GM19240 (cell line): ENCODE measurements around the gene RANBP17.
"Not testable (repeated sequence)": the region's sequence is repeated elsewhere in the genome, so short reads cannot be mapped to it uniquely, and the experiment has no call there.

ENCODE experiments used
- DNase-seq: peaks from one replicate; pipeline ENCODE4 v3.0.0; 2011; ENCODE audit warnings: low spot score; ENCODE audit not compliant: insufficient read length

The RANBP17 gene

DNA sequence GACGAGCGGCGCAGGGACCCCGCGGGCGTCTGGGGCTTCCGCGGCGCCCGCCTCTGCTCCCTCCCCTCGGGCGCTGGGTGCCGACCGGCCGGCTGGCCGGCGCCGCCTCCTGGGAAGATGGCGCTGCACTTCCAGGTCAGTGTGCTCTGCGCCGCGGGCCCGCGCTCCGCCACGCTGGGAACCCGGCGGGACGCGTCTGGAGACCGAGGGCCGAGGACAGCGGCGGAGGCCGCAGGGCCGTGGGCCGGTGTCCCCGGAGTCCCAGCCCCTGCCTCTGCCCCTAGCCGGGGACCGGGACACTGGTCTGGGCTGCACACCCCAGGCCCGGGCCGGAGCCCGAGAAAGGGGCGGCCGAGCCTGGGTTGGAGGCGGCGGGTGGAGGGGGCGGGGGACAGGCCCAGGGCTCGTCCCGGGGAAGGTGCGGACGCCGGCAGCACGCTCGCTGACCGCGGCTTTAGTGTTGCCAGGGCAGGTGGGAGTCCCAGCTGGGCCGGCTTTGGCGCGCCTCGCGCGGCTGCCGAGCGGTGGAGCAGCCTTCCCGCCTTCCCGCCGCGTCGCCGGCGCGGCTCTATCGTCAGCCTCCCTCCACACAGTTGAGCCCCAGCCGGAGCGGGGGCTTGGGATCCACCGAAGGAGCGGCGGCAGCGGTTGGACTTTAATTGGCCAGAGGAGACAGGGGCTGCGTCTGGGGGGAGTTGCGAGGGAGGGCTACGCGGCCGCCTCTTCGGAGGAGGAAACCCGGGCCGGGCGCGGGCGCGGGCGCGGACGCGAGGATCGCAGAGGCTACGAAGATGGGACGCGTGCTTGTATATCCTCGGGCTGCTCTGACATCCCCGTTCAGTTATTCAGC, at the start of gene RANBP17:
Gene RANBP17, plus strand, starts transcription at position 102 of the 850 bp plus-strand sequence.
- no peak for DNase-seq

DNA sequence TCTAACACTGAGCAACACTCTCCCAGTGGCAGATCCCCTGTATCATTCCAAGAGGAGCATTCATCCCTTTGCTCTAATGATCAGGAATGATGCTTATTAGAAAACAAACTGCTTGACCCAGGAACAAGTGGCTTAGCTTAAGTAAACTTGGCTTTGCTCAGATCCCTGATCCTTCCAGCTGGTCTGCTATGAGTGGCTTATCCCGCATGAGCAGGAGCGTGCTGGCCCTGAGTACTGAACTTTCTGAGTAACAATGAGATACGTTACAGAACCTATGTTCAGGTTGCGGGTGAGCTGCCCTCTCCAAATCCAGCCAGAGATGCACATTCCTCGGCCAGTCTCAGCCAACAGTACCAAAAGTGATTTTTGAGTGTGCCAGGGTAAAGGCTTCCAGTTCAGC, 48.6 kb upstream of the RANBP17 start:
- no peak for DNase-seq

GRCh38 chr5:170817195-170817594, 44.6 kb upstream of the RANBP17 start:
- DNase-seq: no peak

GRCh38 chr5:170818232-170818631, 43.6 kb upstream of the RANBP17 start:
- DNase-seq: no peak

- DNase-seq: no peak
These were observed 42.0 kb upstream of the RANBP17 start for GRCh38 chr5:170819824-170820223.

GRCh38 chr5:170821257-170821800, 40.5 kb upstream of the RANBP17 start:
- DNase-seq: no peak

DNA sequence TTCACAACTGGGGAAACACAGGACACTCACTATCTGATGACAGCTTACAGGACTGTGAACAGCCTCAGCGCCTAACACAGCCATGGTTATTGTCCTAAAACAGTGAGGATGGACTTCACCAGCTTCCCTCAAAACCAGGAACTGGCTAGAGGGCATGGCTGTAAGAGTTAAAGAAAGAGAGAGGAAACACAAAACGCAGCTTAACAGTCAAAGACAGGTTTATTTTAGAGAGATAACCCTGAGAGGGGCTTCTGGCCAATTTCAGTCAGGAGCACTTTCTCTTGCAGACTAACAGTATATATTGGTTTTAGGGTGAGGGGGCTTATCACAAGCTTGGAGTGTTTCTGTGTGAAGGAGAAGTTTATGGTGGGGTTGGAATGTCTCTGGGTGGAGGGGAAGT, 35.7 kb upstream of the RANBP17 start:
- DNase-seq: no peak

GRCh38 chr5:170832241-170832640, 29.6 kb upstream of the RANBP17 start:
- no peak for DNase-seq

DNA sequence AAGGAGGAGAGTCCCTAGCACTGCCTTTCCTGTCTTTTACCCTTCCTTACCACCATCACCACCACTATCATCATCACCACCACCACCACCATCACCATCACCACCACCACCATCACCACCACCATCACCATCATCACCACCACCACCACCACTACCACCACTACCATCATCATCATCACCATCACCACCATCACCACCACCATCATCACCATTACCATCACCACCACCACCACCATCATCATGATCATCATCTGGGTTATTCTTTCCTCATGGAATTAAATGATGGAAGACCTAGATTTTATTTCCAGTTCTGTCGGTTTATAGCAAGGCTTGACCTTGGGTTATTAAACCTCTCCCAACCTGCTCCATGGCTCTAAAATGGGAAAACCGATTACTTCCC, 27.8 kb upstream of the RANBP17 start:
- not testable (repeated sequence) for DNase-seq

- no peak for DNase-seq
These were observed 25.6 kb upstream of the RANBP17 start for GRCh38 chr5:170836226-170836625.

DNA sequence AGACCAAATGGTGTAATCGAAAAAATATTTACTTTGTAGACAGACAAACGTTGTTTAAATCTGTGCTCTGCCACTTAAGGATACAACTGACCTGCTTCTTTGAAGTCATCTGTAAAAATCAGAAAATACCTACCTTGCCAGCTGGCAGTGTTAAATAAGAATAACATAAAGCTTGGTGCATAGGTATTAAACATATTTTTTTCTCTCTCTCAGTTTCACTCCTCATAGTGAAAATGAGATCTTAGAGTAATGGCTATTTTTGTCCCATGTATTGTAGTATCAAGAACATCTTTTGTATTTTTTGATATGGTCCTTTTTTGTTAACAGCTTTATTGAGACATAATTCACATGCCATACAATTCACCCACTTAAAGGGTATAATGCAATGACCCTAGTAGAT, 17.9 kb upstream of the RANBP17 start:
- no peak for DNase-seq

GRCh38 chr5:170844651-170845050, 17.2 kb upstream of the RANBP17 start:
- no peak for DNase-seq

DNA sequence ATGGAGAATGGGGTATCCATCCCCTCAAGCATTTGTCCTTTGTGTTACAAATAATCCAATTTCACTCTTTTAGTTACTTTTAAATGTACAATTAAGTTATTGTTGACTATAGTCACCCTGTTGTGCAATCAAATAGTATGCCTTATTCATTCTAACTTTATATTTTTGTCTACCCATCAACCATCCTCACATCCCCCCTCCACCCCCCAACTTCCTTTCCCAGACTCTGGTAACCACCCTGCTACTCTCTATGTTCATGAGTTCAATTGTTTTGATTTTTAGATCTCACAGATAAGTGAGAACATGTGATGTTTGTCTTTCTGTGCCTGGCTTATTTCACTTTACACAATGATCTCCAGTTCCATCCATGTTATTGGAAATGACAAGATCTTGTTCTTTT, 15.4 kb upstream of the RANBP17 start:
- DNase-seq: no peak

GRCh38 chr5:170846846-170847245, 15.0 kb upstream of the RANBP17 start:
- DNase-seq: no peak

GRCh38 chr5:170848033-170848432, 13.8 kb upstream of the RANBP17 start:
- DNase-seq: no peak

- no peak for DNase-seq
These were observed 12.4 kb upstream of the RANBP17 start for GRCh38 chr5:170849374-170849773.

- no peak for DNase-seq
These were observed 7.3 kb upstream of the RANBP17 start for GRCh38 chr5:170854566-170854965.

GRCh38 chr5:170857066-170857465, 4.8 kb upstream of the RANBP17 start:
- no peak for DNase-seq

- no peak for DNase-seq
These were observed 1.4 kb upstream of the RANBP17 start for GRCh38 chr5:170860415-170860814.

- no peak for DNase-seq
These were observed 776 bp upstream of the RANBP17 start for GRCh38 chr5:170860818-170861666.

GRCh38 chr5:170861667-170861916, 226 bp upstream of the RANBP17 start:
- no peak for DNase-seq

DNA sequence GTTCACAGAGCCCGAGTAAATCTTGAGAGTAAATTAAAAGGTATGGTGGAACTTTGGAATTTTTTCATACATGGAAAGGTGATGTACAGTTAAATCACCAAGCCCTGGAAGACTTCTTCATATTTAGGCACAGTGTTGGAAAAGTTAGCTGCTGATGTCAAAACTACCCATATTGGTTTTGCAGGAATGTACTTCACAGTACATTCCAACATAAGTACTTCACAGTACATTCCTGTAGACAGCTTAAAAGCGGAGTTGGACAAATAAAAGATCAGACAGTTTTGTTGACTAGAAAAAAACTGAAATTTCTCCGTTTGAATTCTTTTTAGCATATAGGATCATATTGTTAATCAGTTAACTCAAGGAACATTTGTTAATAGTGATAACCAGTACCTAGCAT, 1.8 kb downstream of the RANBP17 start:
- no peak for DNase-seq
